ENCODE data around the gene RAPGEF3. TPM values are rescaled to one million over a fixed set of nuclear protein-coding genes. Genes with fewer than 3 reads are reported as not detected.
A peak's percentile ranks its signal among the peaks of the same experiment; 100 is the strongest.

The RAPGEF3 gene
- total and polyA plus RNA-seq, 4 donors, result 8.3 to 40.4 (median 18.9) TPM

GRCh38 chr12:47705566-47706425, 52.9 kb downstream of the RAPGEF3 start, which contains the start of gene RPAP3:
RPAP3 (minus strand) TSS chr12:47706030; CDS start chr12:47702840, 3,190 bp downstream.
- DNase-seq, result peak; percentile 96 to 98 (median 96)
- H3K27me3 ChIP-seq (ENCODE audit: control insufficient read depth in 3 of 3, insufficient read depth in 3 of 3, low read length in 2 of 3), result no peaks in the 10 kb centered on the region
- peaks cover 0 to 17% (median 4%) of the 10 kb centered on the region in 5 donors for H3K4me1 ChIP-seq (ENCODE audit: control insufficient read depth in 5 of 5, insufficient read depth in 5 of 5, low read length in 5 of 5)
- peak within 1 kb of the TSS; percentile 42 to 93 for H3K9ac ChIP-seq (ENCODE audit: insufficient read depth in 1 of 2, low read length in 2 of 2)
- no peaks in the 10 kb centered on the region for H3K9me3 ChIP-seq (ENCODE audit: control insufficient read depth in 4 of 4, insufficient read depth in 3 of 4, low read length in 3 of 4)
- peak within 1 kb of the TSS; percentile 89 to 93 for H3K27ac ChIP-seq (ENCODE audit: low read depth in 1 of 2, low read length in 1 of 2)
- peak within 1 kb of the TSS; percentile 97 for H3K4me3 ChIP-seq
- WGBS, 2 donors, result 1% methylated on average over 45 to 66 of the region's 66 CpGs
- H3K36me3 ChIP-seq (ENCODE audit: control insufficient read depth in 4 of 4, insufficient read depth in 4 of 4, low read length in 4 of 4), result peaks cover 0 to 1% (median under 1%) of the 10 kb centered on the region in 4 donors
- peak; percentile 97 for ATAC-seq (ENCODE audit: insufficient read depth, low FRiP score)
- peak; percentile 28 for TF ChIP-seq CTCF (IDR thresholded peaks at IDR 0.05; ENCODE audit: control extremely low read depth, extremely low read depth)

- Histone ChIP-seq H3K4me1 (ENCODE audit: control insufficient read depth in 5 of 5, insufficient read depth in 5 of 5, low read length in 5 of 5) (peaks cover 0 to 17% (median 4%) of the 10 kb centered on the region in 5 donors), H3K27ac (ENCODE audit: low read depth in 1 of 2, low read length in 1 of 2) (peak overlapping the region; percentile 89 to 93), H3K9ac (ENCODE audit: insufficient read depth in 1 of 2, low read length in 2 of 2) (peak overlapping the region; percentile 42 to 59), H3K27me3 (ENCODE audit: control insufficient read depth in 3 of 3, insufficient read depth in 3 of 3, low read length in 2 of 3) (no peaks in the 10 kb centered on the region), H3K9me3 (ENCODE audit: control insufficient read depth in 4 of 4, insufficient read depth in 3 of 4, low read length in 3 of 4) (no peaks in the 10 kb centered on the region), H3K4me3 (peak overlapping the region; percentile 97), H3K36me3 (ENCODE audit: control insufficient read depth in 4 of 4, insufficient read depth in 4 of 4, low read length in 4 of 4) (peaks cover 3 to 5% (median 4%) of the 10 kb centered on the region in 4 donors)
- DNase-seq (peak in 1 of 3 donors; percentile 52), ATAC-seq (ENCODE audit: insufficient read depth, low FRiP score) (no peak)
- 2 to 4% methylated on average over 9 of the region's 9 CpGs for WGBS, 2 donors
- TF ChIP-seq CTCF (IDR thresholded peaks at IDR 0.05; ENCODE audit: control extremely low read depth, extremely low read depth), result no peak
Measured at GRCh38 chr12:47705229-47705565, 53.5 kb downstream of the RAPGEF3 start.

- Histone ChIP-seq H3K27me3 (ENCODE audit: control insufficient read depth in 3 of 3, insufficient read depth in 3 of 3, low read length in 2 of 3) (no peaks in the 10 kb centered on the region), H3K36me3 (ENCODE audit: control insufficient read depth in 4 of 4, insufficient read depth in 4 of 4, low read length in 4 of 4) (peaks cover 3 to 5% (median 4%) of the 10 kb centered on the region in 4 donors), H3K9ac (ENCODE audit: insufficient read depth in 1 of 2, low read length in 2 of 2) (peak overlapping the region; percentile 42 to 59), H3K9me3 (ENCODE audit: control insufficient read depth in 4 of 4, insufficient read depth in 3 of 4, low read length in 3 of 4) (no peaks in the 10 kb centered on the region), H3K27ac (ENCODE audit: low read depth in 1 of 2, low read length in 1 of 2) (no peak overlapping the region), H3K4me3 (no peak overlapping the region), H3K4me1 (ENCODE audit: control insufficient read depth in 5 of 5, insufficient read depth in 5 of 5, low read length in 5 of 5) (peaks cover 0 to 17% (median 4%) of the 10 kb centered on the region in 5 donors)
- ATAC-seq (ENCODE audit: insufficient read depth, low FRiP score), result no peak
- TF ChIP-seq CTCF (IDR thresholded peaks at IDR 0.05; ENCODE audit: control extremely low read depth, extremely low read depth), result no peak
- DNase-seq, result no peak
- 94 to 95% methylated on average over 9 of the region's 9 CpGs for WGBS, 2 donors
Measured at GRCh38 chr12:47704719-47705118, 54.0 kb downstream of the RAPGEF3 start.

Measured in lung (tissue), 12 donors.